IMR-90 (cell line): ENCODE results near the gene AKR1C2. TPM values are rescaled to one million over a fixed set of nuclear protein-coding genes. Genes with fewer than 3 reads are reported as not detected.
"Not testable (repeated sequence)": the region's sequence is repeated elsewhere in the genome, so short reads cannot be mapped to it uniquely, and the experiment has no call there.

ENCODE experiments used
- ATAC-seq: fragments of 200-7000 bp; cut with Tn5 transposase; 2 replicates; pipeline ENCODE4 v1.9.1; 2020; ENCODE audit warnings: low read depth, mild to moderate bottlenecking, moderate library complexity
- BruUV-seq: library from RNA; stranded (reverse); fragments of 400-500 nt; replicated peaks from 2 replicates; lab custom pipeline; 2021; lab: Mats Ljungman, UMichigan
- CTCF ChIA-PET: fragments of 300-600 bp; formaldehyde crosslinking; extraction: SDS; loops from one replicate; lab custom pipeline; 2021; ENCODE audit warnings: antibody characterized with exemption; lab: Yijun Ruan, JAX
- POLR2A ChIA-PET: fragments of 300-600 bp; sonication (Branson Sonifier 250); formaldehyde crosslinking; loops from one replicate; lab custom pipeline; 2022; ENCODE audit warnings: antibody characterized with exemption; ENCODE audit not compliant: unreplicated experiment; lab: Charles Lee
- DNase-seq: peaks from one replicate; pipeline ENCODE4 v3.0.0; 2013
- H2AFZ ChIP-seq: replicated peaks from 2 replicates; pipeline ENCODE3; 2013; ENCODE audit warnings: low read length, mild to moderate bottlenecking; ENCODE audit not compliant: poor library complexity
- H2AK5ac ChIP-seq: 2 replicates; pipeline ENCODE4 v1.6.1; 2013; ENCODE audit warnings: low read depth, low read length, inconsistent platforms
- H2AK9ac ChIP-seq: replicated peaks from 2 replicates; pipeline ENCODE3; 2013; ENCODE audit warnings: mild to moderate bottlenecking, low read depth, low read length, moderate library complexity; ENCODE audit not compliant: poor library complexity
- H2BK120ac ChIP-seq: 2 replicates; pipeline ENCODE4 v1.6.1; 2013; ENCODE audit warnings: low read depth, low read length, inconsistent platforms
- H2BK15ac ChIP-seq: 3 replicates; pipeline ENCODE4 v1.6.1; 2013; ENCODE audit warnings: low read depth, low read length, inconsistent platforms
- H2BK20ac ChIP-seq: 2 replicates; pipeline ENCODE4 v1.6.1; 2013; ENCODE audit warnings: low read depth, mild to moderate bottlenecking, inconsistent platforms, low read length, moderate library complexity
- H2BK5ac ChIP-seq: 2 replicates; pipeline ENCODE4 v1.6.1; 2013; ENCODE audit warnings: mild to moderate bottlenecking, low read depth, low read length, inconsistent platforms; ENCODE audit not compliant: poor library complexity, severe bottlenecking
- H3K14ac ChIP-seq: replicated peaks from 2 replicates; pipeline ENCODE4 v1.6.1; 2013; ENCODE audit warnings: low read depth, low read length, inconsistent platforms
- H3K18ac ChIP-seq: 2 replicates; pipeline ENCODE4 v1.6.1; 2013; ENCODE audit warnings: low read depth, low read length, control low read depth
- H3K23ac ChIP-seq: 2 replicates; pipeline ENCODE4 v1.6.1; 2013; ENCODE audit warnings: low read depth, low read length, inconsistent platforms
- H3K27ac ChIP-seq: 2 replicates; pipeline ENCODE4 v1.5.1; 2013; ENCODE audit warnings: mild to moderate bottlenecking, control low read depth, low read length; ENCODE audit not compliant: insufficient read depth
- H3K27me3 ChIP-seq: 2 replicates; pipeline ENCODE4 v1.6.1; 2013; ENCODE audit warnings: low read length; ENCODE audit not compliant: control insufficient read depth, insufficient read depth
- H3K36me3 ChIP-seq: 2 replicates; pipeline ENCODE4 v1.6.1; 2013; ENCODE audit warnings: low read length, mixed read lengths; ENCODE audit not compliant: control insufficient read depth, insufficient read depth
- H3K4ac ChIP-seq: 2 replicates; pipeline ENCODE4 v1.6.1; 2013; ENCODE audit warnings: low read depth, low read length, inconsistent platforms
- H3K4me1 ChIP-seq: 2 replicates; pipeline ENCODE4 v1.6.1; 2013; ENCODE audit warnings: low read length, mixed read lengths; ENCODE audit not compliant: control insufficient read depth, insufficient read depth
- H3K4me2 ChIP-seq: 2 replicates; pipeline ENCODE4 v1.6.1; 2013; ENCODE audit warnings: low read depth, mild to moderate bottlenecking, control low read depth, low read length, moderate library complexity
- H3K4me3 ChIP-seq: 2 replicates; pipeline ENCODE4 v1.5.1; 2013; ENCODE audit warnings: low read depth, mild to moderate bottlenecking, control low read depth, low read length, moderate library complexity; ENCODE audit not compliant: insufficient read depth
- H3K56ac ChIP-seq: 2 replicates; pipeline ENCODE4 v1.6.1; 2013; ENCODE audit warnings: low read length, inconsistent platforms; ENCODE audit not compliant: insufficient read depth; ENCODE audit errors: extremely low read depth
- H3K79me1 ChIP-seq, 2 experiments: 2 replicates each; pipeline ENCODE4 v1.6.1; 2013; ENCODE audit warnings: low read length in 2 of 2, inconsistent platforms in 1 of 2, low read depth in 1 of 2
- H3K9ac ChIP-seq: 2 replicates; pipeline ENCODE4 v1.6.1; 2013; ENCODE audit warnings: low read depth, low read length, control low read depth
- H3K9me1 ChIP-seq: 2 replicates; pipeline ENCODE4 v1.6.1; 2013; ENCODE audit warnings: low read length, inconsistent platforms; ENCODE audit not compliant: insufficient read depth
- H3K9me3 ChIP-seq: 2 replicates; pipeline ENCODE4 v1.6.1; 2013; ENCODE audit warnings: low read length; ENCODE audit not compliant: control insufficient read depth, insufficient read depth
- H4K20me1 ChIP-seq: 2 replicates; pipeline ENCODE4 v1.6.1; 2013; ENCODE audit warnings: low read length, inconsistent platforms; ENCODE audit not compliant: insufficient read depth
- H4K5ac ChIP-seq: 2 replicates; pipeline ENCODE4 v1.6.1; 2013; ENCODE audit warnings: mild to moderate bottlenecking, low read depth, low read length, control low read depth
- H4K8ac ChIP-seq, 2 experiments: 2 replicates each; pipeline ENCODE4 v1.6.1; 2013; ENCODE audit warnings: low read depth in 2 of 2, low read length in 2 of 2, control low read depth in 1 of 2, inconsistent platforms in 1 of 2
- H4K91ac ChIP-seq: 2 replicates; pipeline ENCODE4 v1.6.1; 2013; ENCODE audit warnings: low read depth, low read length, inconsistent platforms; ENCODE audit not compliant: insufficient read depth
- WGBS, 2 experiments: methylation state at CpG; one replicate each; pipeline versions ENCODE4 v1.1.5 to v1.1.7; 2013; ENCODE audit warnings: missing lambda C conversion rate in 2 of 2; ENCODE audit not compliant: insufficient read length in 1 of 2; ENCODE audit errors: extremely low coverage in 2 of 2; 5-methylcytosine and 5-hydroxymethylcytosine counted together
- dilution Hi-C: fragments of 300-500 bp; cut with HindIII; formaldehyde crosslinking; loops from one replicate; pipeline ENCODE4 v1.14.3; 2018; ENCODE audit warnings: low sequenced_read_pairs; ENCODE audit not compliant: unreplicated experiment
- in situ Hi-C: fragments of 300-500 bp; cut with MboI; formaldehyde crosslinking; loops from 3 replicates; pipeline ENCODE4 v1.14.3; 2019; ENCODE audit warnings: low sequenced_read_pairs, inconsistent platforms, mixed read lengths
- intact Hi-C: fragments of 100-400 bp; cut with micrococcal nuclease; formaldehyde crosslinking; loops from 2 replicates; pipeline ENCODE4 v1.10.0; 2022
- polyA plus RNA-seq, 3 experiments: library from polyadenylated mRNA; depleted of rRNA; stranded (reverse); fragments of >200 nt; gene quantifications; 2 replicates each; pipeline ENCODE4 v1.2.3, GENCODE V29; 2012; ENCODE audit warnings: low replicate concordance in 1 of 3
- total RNA-seq: library from RNA; depleted of rRNA; stranded (reverse); fragments of >200 nt; gene quantifications from 2 replicates; pipeline ENCODE4 v1.2.3, GENCODE V29; 2012

AKR1C2 gene
- total and polyA plus RNA-seq, 2 of the 4 experiments (the other 2 are of a cell fraction) = 0.36 to 1.0 TPM

GRCh38 chr10:4969289-4969688 is 34.4 kb downstream of the AKR1C2 start:
- H4K5ac ChIP-seq, H2AK5ac ChIP-seq, H3K9me1 ChIP-seq, H3K56ac ChIP-seq, H4K20me1 ChIP-seq, intact Hi-C loops, CTCF ChIA-PET, H3K14ac ChIP-seq, H3K9me3 ChIP-seq, H3K4me3 ChIP-seq, H2AK9ac ChIP-seq, H3K27me3 ChIP-seq, POLR2A ChIA-PET, H2BK5ac ChIP-seq, H2BK120ac ChIP-seq, H4K91ac ChIP-seq, dilution Hi-C loops, H3K9ac ChIP-seq, H2BK15ac ChIP-seq, H3K4ac ChIP-seq, in situ Hi-C loops, H3K23ac ChIP-seq, DNase-seq, H3K27ac ChIP-seq, H3K4me2 ChIP-seq, H2AFZ ChIP-seq, ATAC-seq, H3K79me1 ChIP-seq, H3K4me1 ChIP-seq, H3K18ac ChIP-seq, H3K36me3 ChIP-seq, H2BK20ac ChIP-seq, H4K8ac ChIP-seq, BruUV-seq: not testable (repeated sequence)
- WGBS, 2 experiments = 40% methylated on average over 1 of the region's 3 CpGs; no CpG with 5 or more reads in 1 of the 2 experiments

- CTCF ChIA-PET, intact Hi-C loops, DNase-seq, H2BK120ac ChIP-seq, H2AK5ac ChIP-seq, H2AK9ac ChIP-seq, H4K5ac ChIP-seq, H3K27ac ChIP-seq, in situ Hi-C loops, POLR2A ChIA-PET, H4K8ac ChIP-seq, H3K4me2 ChIP-seq, H3K4ac ChIP-seq, H3K4me3 ChIP-seq, H3K9me1 ChIP-seq, BruUV-seq, ATAC-seq, H3K9me3 ChIP-seq, dilution Hi-C loops, H2BK20ac ChIP-seq, H3K23ac ChIP-seq, H3K27me3 ChIP-seq, H3K9ac ChIP-seq, H3K4me1 ChIP-seq, H3K18ac ChIP-seq, H2AFZ ChIP-seq, H4K20me1 ChIP-seq, H2BK15ac ChIP-seq, H3K79me1 ChIP-seq, H4K91ac ChIP-seq, H3K36me3 ChIP-seq, H3K56ac ChIP-seq, H2BK5ac ChIP-seq, H3K14ac ChIP-seq: not testable (repeated sequence)
- no CpG with 5 or more reads among the region's 3 CpGs for WGBS, 2 experiments
Observed at GRCh38 chr10:4967189-4967588, 36.5 kb downstream of the AKR1C2 start.
